DMS153 treated with DMSO at 0.1 percent for 48 hours (cell line): ENCODE measurements around the gene HK1.
"Not testable (repeated sequence)": the region's sequence is repeated elsewhere in the genome, so short reads cannot be mapped to it uniquely, and the experiment has no call there.

Experiments
- DNase-seq: peaks from one replicate; lab custom pipeline; 2025; ENCODE audit not compliant: unreplicated experiment; lab: John Stamatoyannopoulos, UW

Gene HK1

GRCh38 chr10:69278446-69278963, at the start of gene HK1:
Gene HK1, plus strand, starts transcription at chr10:69278496.
- DNase-seq = no peak

DNA sequence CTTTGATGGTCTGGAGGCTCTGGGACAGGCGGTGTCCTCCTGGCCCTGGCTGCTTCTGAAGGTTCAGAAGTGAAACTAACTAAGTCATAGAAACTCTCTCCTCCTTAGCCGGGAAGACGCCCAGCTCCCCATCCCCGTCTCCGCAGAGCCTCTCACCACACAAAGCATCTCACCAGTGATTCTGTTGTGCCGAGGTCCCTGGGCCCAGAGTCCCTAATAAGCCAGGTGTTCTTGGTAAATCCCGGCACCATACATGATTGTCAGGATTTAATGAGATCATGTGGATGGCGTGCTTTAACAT, 48.7 kb upstream of the HK1 start:
- DNase-seq = no peak

- no peak for DNase-seq
These were observed 48.2 kb upstream of the HK1 start for GRCh38 chr10:69230128-69230527.

DNA sequence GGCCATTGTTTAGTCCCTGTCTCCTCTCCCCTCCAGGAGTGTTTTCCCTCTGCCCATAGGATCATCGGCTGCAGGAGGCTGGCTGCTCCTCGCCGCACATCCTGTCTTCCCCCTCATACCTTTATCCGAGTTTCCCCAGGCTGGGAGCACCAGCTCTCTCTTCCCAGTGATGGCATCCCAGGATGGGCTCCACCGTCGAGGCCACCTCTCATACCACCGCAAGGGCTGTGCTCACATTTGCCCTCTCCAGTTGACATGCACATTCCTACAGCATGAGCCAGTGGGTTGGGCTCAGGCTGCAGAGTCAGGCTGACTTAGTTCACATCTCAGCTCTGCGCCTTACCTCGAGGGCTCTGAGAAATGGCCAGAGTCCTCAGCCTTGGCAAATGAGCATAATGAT, 46.0 kb upstream of the HK1 start:
- no peak for DNase-seq

GRCh38 chr10:69232736-69233480, 45.4 kb upstream of the HK1 start:
- DNase-seq = no peak

DNA sequence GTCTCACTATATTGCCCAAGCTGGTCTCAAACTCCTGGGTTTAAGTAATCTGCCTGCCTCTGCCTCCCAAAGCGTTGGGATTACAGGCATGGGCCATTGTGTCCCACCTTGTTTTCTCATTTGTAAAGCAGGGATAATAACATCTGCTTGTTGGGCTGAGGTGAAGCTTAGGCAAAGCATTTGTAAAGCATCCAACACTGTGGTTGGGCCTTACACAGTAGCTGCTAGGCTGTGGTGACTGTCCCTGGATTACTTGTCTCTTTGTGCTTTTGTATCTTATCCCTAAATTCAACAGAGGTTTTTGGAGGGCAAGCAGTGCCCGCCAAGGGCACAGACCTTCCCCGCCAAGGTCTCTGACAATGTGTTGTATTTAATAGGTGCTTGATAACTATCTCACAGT, 43.8 kb upstream of the HK1 start:
- no peak for DNase-seq

DNA sequence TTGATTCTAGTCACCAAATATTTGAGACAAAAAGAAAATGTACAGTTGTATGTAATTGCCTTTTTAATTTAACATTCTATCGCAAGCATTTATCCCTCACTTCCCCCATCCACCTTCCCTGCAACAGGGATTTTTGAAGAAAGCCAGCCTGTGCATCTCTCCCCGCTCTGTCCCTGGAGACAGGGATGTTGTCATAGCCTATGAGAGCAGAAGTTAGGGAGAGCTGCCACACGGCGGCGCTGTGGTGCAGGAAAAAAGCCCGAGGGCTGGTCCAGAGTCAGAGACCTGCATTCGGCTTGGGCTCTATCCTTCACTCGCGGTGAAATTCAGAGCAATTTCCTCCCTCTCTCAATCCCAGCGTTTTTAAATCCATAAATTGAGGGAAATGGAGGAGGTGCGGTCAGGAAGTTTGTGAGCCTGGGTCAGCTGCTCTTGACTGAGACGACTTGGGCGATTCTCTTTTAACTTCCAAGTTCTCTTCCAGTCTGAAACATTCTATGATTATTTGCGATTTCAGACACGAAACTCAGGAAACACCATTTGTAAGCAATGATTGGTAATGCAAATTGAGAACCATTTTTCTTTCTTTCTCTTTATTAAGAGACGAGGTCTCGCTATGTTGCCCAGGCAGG, 40.7 kb upstream of the HK1 start:
- DNase-seq = peak; percentile 82

DNA sequence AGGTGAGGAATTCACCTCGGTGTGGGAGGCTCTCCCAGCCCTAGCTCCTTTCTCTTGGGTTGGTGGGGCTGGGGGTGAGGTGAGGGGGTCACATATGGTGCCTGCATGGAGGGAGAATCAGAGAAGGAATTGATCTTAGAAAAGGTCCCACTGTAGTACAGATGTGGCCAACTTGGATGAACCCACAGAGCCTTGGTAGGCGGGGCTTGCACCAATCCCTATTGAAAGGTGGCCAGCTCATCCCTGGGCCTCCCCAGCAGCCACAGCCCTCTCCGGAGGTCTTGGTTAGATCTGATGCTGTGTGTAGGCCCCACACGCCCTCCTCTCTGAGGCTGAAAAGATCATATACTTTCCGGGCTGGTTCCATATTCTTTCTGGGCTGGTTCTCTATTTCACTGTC, 39.2 kb upstream of the HK1 start:
- no peak for DNase-seq

DNA sequence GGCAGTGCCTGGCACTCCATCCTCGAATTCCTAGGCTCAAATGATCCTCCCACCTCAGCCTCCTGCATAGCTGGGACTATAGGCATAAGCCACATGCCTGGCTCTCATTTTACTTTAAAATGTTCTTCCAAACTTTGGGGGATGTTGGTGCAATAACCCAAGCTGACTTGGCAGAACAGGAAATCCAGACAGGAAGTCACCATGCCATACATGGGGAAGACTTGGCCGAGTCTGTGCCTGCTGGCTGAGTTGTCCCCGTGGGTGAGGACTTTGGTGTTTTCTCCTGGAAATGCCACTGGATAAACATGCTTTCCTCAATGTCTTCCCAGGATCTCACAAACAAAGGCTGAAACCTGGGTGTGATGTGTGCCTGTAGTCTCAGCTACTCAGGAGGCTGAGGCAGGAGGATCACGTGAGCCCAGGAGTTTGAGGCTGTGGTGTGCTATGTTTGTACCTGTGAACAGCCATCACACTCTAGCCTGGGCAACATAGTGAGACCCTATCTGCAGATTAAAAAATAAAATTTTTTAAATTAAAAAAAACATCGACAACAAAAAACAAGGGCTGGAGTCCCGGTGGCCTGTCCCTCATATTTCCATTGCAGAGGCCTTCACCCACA, 38.4 kb upstream of the HK1 start:
- DNase-seq = no peak

DNA sequence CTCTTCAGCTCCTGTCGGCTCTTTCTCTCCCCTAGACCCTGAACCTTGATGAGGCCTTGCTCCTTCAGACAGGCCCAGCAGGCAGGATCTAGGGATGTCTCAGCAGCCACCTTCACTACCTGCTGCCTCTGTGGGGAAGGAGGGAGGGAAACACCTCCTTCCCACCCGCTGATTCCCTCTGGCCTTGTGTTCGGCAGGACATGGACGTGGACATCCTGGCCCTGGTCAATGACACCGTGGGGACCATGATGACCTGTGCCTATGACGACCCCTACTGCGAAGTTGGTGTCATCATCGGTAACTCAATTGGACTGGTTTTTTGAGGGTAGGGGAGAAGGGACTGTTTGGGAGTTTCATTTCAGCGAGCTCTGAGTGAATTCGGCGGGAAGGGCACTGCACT, 37.8 kb upstream of the HK1 start:
- no peak for DNase-seq

GRCh38 chr10:69241575-69241974, 36.7 kb upstream of the HK1 start:
- no peak for DNase-seq

DNA sequence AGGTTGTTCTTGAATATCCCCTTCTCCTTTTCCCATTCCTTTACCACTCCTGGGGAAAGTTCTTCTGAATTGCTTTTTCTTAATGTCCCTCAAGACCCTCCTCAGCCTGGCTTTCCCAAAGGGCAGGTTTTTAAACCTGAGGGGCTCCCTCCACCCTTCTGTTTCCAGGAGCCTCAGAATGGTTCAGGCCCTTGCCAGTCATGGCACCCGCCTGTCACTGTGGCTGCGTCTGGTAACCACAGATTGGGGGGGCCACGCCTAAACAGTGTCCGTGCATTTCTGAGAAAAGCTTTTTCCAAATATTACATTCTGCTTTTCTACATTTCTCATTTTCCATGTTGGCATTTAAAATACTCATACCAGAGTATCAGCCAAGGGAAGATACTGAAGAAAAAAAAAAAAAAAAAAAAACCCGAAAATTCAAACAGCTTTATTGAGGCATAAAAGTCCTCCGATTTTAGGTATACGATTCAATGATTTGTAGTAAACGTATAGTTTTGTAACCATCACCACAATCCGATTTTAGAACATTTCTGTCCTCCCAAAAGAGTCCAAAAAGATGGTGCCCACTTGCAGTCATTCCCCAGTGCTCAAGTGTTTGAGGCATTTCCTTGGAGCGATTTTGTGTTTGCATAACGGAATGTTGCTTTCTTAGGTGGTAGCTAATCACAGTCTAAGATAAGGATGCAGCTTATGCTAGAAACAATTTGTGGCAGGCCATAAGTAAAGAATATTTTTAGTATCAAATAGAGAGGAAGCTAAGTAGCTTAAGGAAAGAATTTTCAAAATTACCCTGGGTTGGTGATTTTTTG, 36.0 kb upstream of the HK1 start:
- DNase-seq = no peak

DNA sequence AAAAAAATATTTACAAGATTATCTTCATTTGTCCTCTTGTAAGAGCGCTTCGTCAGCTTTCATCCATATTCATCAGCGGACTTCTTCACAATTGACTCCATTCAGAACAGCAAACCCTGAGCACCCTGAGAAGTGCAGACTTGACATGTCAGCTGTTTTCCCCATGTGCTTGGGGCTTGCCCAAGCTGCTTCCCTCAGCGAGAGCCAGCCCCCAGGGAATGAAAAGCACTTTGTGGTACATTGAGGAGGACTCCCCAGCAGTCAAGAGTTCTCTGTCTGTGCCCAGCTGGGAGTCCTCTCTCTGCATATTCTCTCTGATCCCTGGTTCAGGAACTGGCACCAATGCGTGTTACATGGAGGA, 35.5 kb upstream of the HK1 start:
- DNase-seq = no peak

DNA sequence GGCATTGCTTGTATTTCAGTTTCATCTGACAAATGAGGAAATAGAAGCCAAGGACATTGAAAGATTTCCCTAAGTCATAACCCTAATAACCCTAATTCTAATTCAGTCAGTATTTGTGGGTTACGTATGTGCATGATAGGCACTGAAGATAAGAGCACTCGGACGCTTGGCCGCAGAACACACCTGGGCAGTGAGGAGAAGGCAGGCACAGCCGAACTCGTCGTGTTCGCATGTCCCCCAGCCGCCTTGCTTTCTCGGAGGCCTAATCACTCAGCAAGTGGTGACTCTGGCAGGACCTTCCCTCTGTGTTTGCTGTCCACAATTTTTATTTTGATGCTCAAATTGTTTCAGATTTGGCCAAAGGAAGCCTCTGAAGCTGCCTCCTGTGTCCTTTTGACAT, 34.5 kb upstream of the HK1 start:
- DNase-seq = no peak

DNA sequence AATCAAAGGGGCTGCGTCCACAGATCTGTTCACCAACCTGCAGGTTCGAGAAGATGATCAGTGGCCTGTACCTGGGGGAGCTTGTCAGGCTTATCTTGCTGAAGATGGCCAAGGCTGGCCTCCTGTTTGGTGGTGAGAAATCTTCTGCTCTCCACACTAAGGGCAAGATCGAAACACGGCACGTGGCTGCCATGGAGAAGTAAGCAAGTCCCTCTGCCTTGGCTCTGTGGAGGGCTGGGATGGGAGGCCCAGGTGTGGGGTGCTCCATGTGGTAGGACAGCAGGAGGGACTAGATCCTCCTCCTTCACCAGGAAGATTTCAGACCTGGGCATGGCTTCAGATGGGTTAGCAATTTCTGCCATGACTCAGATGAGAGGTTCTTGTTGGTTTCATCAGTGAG, 32.3 kb upstream of the HK1 start:
- no peak for DNase-seq

GRCh38 chr10:69246581-69247312, 31.5 kb upstream of the HK1 start:
- DNase-seq = no peak

DNA sequence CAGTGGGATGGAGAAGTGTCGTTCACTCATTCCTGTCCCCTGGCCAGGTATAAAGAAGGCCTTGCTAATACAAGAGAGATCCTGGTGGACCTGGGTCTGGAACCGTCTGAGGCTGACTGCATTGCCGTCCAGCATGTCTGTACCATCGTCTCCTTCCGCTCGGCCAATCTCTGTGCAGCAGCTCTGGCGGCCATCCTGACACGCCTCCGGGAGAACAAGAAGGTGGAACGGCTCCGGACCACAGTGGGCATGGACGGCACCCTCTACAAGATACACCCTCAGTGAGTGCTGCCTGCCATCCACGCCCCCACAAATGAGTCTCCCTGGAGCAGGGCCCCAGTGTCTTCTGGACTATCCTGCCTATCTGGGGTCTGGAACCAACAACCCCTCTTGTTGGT, 31.0 kb upstream of the HK1 start:
- no peak for DNase-seq

DNA sequence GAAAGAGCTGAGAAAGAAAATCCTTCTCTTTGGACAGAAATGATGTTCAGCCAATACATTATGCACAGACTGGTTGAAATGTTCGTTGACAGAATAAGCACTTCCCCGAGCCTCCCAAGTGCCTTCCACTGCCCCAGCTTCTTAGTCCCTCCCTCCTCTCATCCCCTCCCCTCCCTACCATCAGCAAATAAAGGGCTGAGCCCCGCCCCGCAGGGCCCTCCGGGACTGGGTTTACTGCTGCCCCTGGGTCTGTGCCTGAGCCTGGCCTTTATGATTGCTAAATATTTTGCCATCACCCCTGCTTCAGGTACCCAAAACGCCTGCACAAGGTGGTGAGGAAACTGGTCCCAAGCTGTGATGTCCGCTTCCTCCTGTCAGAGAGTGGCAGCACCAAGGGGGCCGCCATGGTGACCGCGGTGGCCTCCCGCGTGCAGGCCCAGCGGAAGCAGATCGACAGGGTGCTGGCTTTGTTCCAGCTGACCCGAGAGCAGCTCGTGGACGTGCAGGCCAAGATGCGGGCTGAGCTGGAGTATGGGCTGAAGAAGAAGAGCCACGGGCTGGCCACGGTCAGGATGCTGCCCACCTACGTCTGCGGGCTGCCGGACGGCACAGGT, 30.1 kb upstream of the HK1 start:
- no peak for DNase-seq

- no peak for DNase-seq
These were observed 28.3 kb upstream of the HK1 start for GRCh38 chr10:69250041-69250440.

DNA sequence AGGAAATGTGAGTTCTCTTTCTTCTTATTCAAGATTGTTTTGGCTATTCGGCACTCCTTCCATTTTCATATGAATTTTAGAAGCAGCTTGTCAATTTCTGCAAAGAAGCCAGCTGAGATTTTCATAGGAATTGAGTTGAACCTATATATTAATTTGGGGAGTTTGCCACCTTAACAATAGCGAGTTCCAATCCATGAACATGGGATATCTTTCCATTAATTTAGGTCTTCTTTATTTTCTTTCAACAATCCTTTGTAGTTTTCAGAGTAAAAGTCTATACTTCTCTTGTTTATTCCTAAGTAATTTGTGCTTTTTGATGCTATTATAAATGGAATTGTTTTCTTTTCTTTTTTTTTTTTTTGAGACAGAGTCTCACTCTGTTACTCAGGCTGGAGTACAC, 26.9 kb upstream of the HK1 start:
- DNase-seq = not testable (repeated sequence)

DNA sequence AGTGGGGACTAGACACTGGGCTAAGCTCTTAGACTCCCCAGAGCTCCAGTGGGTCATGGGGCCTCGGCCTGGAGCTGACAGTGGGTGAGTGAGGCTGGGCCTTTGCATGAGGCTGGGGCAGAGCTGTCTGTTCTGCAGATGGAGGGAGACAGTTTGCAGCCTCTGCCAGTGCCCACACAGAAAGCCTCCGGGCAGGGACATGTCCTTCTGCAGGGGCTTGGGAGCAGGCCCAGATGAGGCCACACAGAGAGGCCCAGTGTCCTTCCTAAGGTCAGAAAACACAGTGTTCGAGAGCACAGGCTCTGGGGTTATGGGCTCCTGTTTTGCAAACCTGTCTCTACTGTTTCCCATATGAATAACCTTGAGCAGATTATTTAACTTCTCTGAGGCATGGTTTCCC, 25.1 kb upstream of the HK1 start:
- no peak for DNase-seq
